Calu3 (cell line): ENCODE measurements around the gene NPHP4. TPM values are rescaled to one million over a fixed set of nuclear protein-coding genes. Genes with fewer than 3 reads are reported as not detected.

Experiments
- BruUV-seq: library from RNA; stranded (reverse); fragments of 400-500 nt; replicated peaks from 2 replicates; lab custom pipeline; 2021; lab: Mats Ljungman, UMichigan
- CTCF ChIA-PET: fragments of 300-600 bp; sonication (Branson Sonifier 250); formaldehyde crosslinking; loops from one replicate; lab custom pipeline; 2022; ENCODE audit warnings: antibody characterized with exemption; lab: Charles Lee
- DNase-seq: peaks from one replicate; pipeline ENCODE4 v3.0.0; 2022
- H3K27ac Mint-ChIP-seq: one replicate; pipeline ENCODE4 v1.8.0; 2022; ENCODE audit warnings: mixed read lengths; ENCODE audit not compliant: unreplicated experiment
- H3K27me3 Mint-ChIP-seq: one replicate; pipeline ENCODE4 v1.8.0; 2022; ENCODE audit warnings: mixed read lengths; ENCODE audit not compliant: unreplicated experiment
- H3K36me3 Mint-ChIP-seq: one replicate; pipeline ENCODE4 v1.8.0; 2022; ENCODE audit warnings: mild to moderate bottlenecking, moderate library complexity, mixed read lengths; ENCODE audit not compliant: insufficient read depth, unreplicated experiment
- H3K4me1 Mint-ChIP-seq: one replicate; pipeline ENCODE4 v1.8.0; 2022; ENCODE audit warnings: mild to moderate bottlenecking, low read depth, mixed read lengths; ENCODE audit not compliant: unreplicated experiment
- H3K4me3 Mint-ChIP-seq: one replicate; pipeline ENCODE4 v1.8.0; 2022; ENCODE audit warnings: mild to moderate bottlenecking, low read depth, moderate library complexity, mixed read lengths; ENCODE audit not compliant: unreplicated experiment
- H3K9me3 Mint-ChIP-seq: one replicate; pipeline ENCODE4 v1.8.0; 2022; ENCODE audit warnings: low read depth, mixed read lengths; ENCODE audit not compliant: unreplicated experiment
- CTCF ChIP-seq: fragments of 200-600 bp; IDR thresholded peaks from one replicate; pipeline ENCODE4 v1.8.0; 2022; ENCODE audit warnings: antibody characterized with exemption; ENCODE audit not compliant: unreplicated experiment
- intact Hi-C: fragments of 100-400 bp; cut with micrococcal nuclease; formaldehyde crosslinking; loops from one replicate; pipeline ENCODE4 v1.10.0; 2022; ENCODE audit not compliant: unreplicated experiment
- total RNA-seq: library from RNA; stranded (reverse); gene quantifications from 2 replicates; pipeline ENCODE4 v1.2.3, GENCODE V29; 2022

Gene NPHP4
- total RNA-seq, 1 experiment from 2014 or later: 11.1 TPM

GRCh38 chr1:5940723-5941407, 51.4 kb downstream of the NPHP4 start:
- BruUV-seq: no TSS peak
- CTCF ChIA-PET: no interaction called here
- no peaks in the 10 kb centered on the region for H3K27me3 Mint-ChIP-seq

GRCh38 chr1:5939271-5940170, 52.7 kb downstream of the NPHP4 start:
- BruUV-seq: no TSS peak
- CTCF ChIA-PET: no interaction called here
- no peak for TF ChIP-seq CTCF
- intact Hi-C loops: no loop called here
- H3K27me3 Mint-ChIP-seq: no peaks in the 10 kb centered on the region
- H3K27ac Mint-ChIP-seq: no peak overlapping the region
- DNase-seq: no peak
- H3K4me3 Mint-ChIP-seq: no peak overlapping the region
- no peaks in the 10 kb centered on the region for H3K36me3 Mint-ChIP-seq
- H3K4me1 Mint-ChIP-seq: no peaks in the 10 kb centered on the region
- H3K9me3 Mint-ChIP-seq: no peaks in the 10 kb centered on the region

More at GRCh38 chr1:5940723-5941407, 51.4 kb downstream of the NPHP4 start:
- no peak for DNase-seq
- H3K36me3 Mint-ChIP-seq: no peaks in the 10 kb centered on the region
- intact Hi-C loops: no loop called here
- H3K4me3 Mint-ChIP-seq: no peak overlapping the region
- no peaks in the 10 kb centered on the region for H3K4me1 Mint-ChIP-seq
- H3K27ac Mint-ChIP-seq: no peak overlapping the region
- no peak for TF ChIP-seq CTCF
- H3K9me3 Mint-ChIP-seq: no peaks in the 10 kb centered on the region

GRCh38 chr1:5938101-5938646, 54.1 kb downstream of the NPHP4 start:
- H3K9me3 Mint-ChIP-seq: no peaks in the 10 kb centered on the region
- H3K27me3 Mint-ChIP-seq: no peaks in the 10 kb centered on the region
- CTCF ChIA-PET: no interaction called here
- no TSS peak for BruUV-seq
- intact Hi-C loops: no loop called here
- no peaks in the 10 kb centered on the region for H3K36me3 Mint-ChIP-seq
- no peak for TF ChIP-seq CTCF
- DNase-seq: no peak
- H3K4me1 Mint-ChIP-seq: peaks cover 8% of the 10 kb centered on the region
- H3K27ac Mint-ChIP-seq: no peak overlapping the region
- no peak overlapping the region for H3K4me3 Mint-ChIP-seq

- intact Hi-C loops: no loop called here
- TF ChIP-seq CTCF: no peak
- BruUV-seq: no TSS peak
These were observed 54.8 kb downstream of the NPHP4 start for GRCh38 chr1:5937373-5937857.

More at GRCh38 chr1:5937373-5937857, 54.8 kb downstream of the NPHP4 start:
- Mint-ChIP-seq H3K36me3 (no peaks in the 10 kb centered on the region), H3K27ac (no peak overlapping the region), H3K4me3 (no peak overlapping the region), H3K27me3 (no peaks in the 10 kb centered on the region), H3K9me3 (no peaks in the 10 kb centered on the region), H3K4me1 (peaks cover 8% of the 10 kb centered on the region)
- DNase-seq: no peak
- CTCF ChIA-PET: interaction anchor here (0.6 kb wide), 1 partner anchor 622 kb away, joined by 8 read pairs; no protein-coding TSS in a partner anchor
